Hippocampal formation (tissue), 2 donors: ENCODE measurements around the gene MST1R.
"Not testable (repeated sequence)": the region's sequence is repeated elsewhere in the genome, so short reads cannot be mapped to it uniquely, and the experiment has no call there.

Experiments
- DNase-seq, 2 donors: peaks; one replicate each; lab custom pipeline; 2025; lab: John Stamatoyannopoulos, UW

Gene MST1R

DNA sequence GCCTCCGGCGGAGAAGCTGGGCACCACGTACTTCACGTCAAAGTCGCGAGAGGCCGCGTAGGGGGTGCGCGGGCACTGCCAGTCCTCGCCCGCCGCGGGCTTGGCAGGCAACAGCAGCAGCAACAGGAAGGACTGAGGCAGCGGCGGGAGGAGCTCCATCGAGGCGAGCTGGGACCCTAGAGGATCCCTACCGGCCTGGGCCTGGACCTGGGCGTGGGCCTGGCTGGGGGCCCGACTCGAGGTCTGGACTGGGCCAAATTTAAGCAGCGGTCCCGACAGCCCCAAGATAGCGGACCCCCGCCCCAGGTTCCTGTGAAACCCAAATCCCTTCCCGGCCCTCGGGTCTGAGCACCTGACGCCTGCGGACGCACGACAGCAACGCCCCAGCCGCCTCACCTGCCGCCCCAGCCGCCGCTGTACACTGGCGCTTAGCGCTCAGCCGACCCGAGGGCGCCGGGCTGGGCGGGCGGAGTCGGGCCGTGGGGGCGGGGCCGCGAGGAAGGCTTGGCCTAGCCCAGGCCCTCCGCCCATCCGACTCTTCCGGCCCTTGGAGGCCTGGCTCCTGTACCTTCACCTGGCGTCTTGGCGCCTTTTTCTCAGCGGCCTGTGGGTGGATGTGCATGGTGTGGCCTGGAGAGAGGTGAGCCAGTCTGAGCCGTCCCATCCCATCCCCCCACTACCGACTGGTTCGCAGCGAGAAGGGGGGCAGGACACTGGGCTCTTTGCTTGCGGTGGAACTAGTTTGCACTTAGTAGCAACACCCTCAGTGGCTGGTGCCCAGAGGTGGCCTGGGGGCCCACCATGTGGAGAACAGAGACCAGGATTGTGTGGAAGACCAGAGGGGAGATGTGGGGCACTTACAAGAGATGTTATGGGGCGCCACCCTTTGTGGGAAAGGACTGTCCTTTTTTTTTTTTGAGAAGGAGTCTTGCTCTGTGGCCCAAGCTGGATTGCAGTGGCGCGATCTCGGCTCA is at the start of gene MST1R:
Gene MST1R (minus strand): TSS at position 423 of the 974 bp plus-strand sequence. CDS start 264 bp downstream, at position 159.
- peak in 1 of 2 donors; percentile 16 for DNase-seq

GRCh38 chr3:49952924-49953323 is 49.3 kb upstream of the MST1R start:
- no peak for DNase-seq

GRCh38 chr3:49942651-49943050 is 39.0 kb upstream of the MST1R start:
- no peak for DNase-seq

DNA sequence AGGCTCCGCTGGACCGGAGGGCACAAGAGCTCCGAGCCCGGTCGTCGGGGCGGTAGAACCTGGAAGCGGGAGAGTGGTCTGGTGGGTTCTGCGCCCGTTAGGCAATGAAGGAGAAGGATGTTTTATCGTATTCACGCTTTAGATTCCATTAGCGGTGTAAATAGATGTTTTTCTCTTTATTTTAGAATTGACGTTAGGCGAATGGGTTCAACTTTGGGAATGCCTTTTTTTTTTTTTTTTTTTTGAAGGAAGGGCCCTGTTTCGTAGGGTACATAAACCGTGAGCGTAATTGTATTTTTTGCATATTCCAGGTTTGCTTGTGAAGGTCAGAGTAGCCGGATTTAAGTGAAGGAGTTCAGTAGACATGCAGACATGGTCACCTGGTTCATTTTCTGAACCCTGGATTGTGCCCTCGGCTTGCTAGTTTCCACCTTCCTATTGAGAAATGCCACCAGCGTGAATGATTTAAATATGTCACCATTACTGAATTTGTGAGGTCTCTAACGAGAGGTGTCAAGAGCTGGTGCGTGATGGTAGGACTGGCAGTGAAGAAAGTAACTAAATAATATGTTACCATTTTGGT is 37.1 kb upstream of the MST1R start:
- no peak for DNase-seq

- DNase-seq: peak; percentile 97 to 99
These were observed 36.4 kb upstream of the MST1R start, which contains the start of gene RBM6 for GRCh38 chr3:49939858-49940666. Gene RBM6 (plus strand): TSS chr3:49940150. CDS start chr3:49962642, 22,492 bp downstream.

- no peak for DNase-seq
These were observed 33.4 kb upstream of the MST1R start for GRCh38 chr3:49937090-49937489.

DNA sequence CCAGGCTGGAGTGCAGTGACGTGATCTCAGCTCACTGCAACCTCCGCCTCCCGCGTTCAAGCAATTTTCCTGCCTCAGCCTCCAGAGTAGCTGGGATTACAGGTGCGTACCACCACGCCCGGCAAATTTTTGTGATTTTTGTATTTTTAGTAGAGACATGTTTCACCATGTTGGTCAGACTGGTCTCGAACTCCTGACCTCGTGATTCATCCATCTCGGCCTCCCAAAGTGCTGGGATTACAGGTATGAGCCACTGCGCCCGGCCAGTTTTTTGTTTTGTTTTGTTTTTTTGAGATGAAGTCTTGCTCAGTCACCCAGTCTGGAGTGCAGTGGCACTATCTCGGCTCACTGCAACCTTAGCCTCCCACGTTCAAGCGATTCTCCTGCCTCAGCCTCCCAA is 28.6 kb upstream of the MST1R start:
- DNase-seq: not testable (repeated sequence)

- no peak for DNase-seq
These were observed 27.2 kb upstream of the MST1R start for GRCh38 chr3:49930922-49931321.

- DNase-seq: peak in 1 of 2 donors; percentile 42
These were observed 26.6 kb upstream of the MST1R start for GRCh38 chr3:49930168-49930690.

DNA sequence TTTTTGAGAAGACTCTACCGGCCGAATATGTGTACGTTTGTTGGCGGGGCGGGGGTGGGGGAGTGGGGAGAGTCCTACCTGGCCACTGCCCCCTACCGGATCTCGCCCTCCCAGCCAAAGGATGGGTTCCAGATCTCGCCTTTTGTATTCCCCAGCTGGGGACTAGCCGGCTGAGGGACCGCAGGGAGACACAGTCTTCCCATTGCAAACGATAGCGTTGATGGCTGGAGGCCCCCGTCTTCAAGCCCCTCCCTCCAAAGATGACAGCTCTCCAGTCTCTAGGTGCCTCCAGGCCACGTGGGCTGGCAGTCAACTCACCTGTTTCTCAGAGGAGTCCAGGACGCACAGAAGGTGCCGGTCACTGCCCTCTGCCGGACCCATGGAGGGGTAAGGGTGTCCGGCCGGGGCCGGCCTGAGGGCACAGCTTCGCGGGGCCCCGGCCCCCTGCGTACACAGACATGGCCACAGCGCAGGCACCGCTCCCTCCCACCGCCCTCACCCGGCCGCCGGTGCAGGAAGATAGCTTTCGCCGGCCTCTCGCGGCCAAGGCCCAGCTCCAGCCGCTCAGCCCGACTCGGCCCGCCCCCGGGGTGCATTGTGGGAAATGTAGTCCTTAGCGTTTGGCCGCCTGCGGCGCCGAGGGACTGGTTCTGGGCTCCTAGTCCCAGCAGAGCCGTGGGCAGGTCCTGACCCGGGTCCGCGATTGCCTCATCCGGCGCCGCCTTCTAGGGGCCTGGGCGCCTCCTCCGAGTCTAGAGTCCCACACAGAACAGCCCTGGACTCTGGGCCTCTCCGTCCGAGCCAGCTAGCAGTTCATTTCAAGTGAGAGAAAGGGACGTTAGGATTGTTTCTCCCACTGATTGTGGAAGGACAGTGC is 25.9 kb upstream of the MST1R start, which contains the start of gene MON1A:
Gene MON1A (minus strand): TSS at position 521 of the 877 bp plus-strand sequence. CDS start 16,465 bp downstream, outside the sequence.
- DNase-seq: peak; percentile 80 to 96

GRCh38 chr3:49928481-49929017 is 24.9 kb upstream of the MST1R start:
- DNase-seq: no peak

- DNase-seq: no peak
These were observed 24.1 kb upstream of the MST1R start for GRCh38 chr3:49927798-49928197.

GRCh38 chr3:49926117-49926728 is 22.6 kb upstream of the MST1R start:
- DNase-seq: no peak

- no peak for DNase-seq
These were observed 21.8 kb upstream of the MST1R start for GRCh38 chr3:49925485-49925884.

GRCh38 chr3:49924683-49925082 is 21.0 kb upstream of the MST1R start:
- DNase-seq: no peak

GRCh38 chr3:49917806-49918590 is 14.3 kb upstream of the MST1R start:
- DNase-seq: not testable (repeated sequence)

DNA sequence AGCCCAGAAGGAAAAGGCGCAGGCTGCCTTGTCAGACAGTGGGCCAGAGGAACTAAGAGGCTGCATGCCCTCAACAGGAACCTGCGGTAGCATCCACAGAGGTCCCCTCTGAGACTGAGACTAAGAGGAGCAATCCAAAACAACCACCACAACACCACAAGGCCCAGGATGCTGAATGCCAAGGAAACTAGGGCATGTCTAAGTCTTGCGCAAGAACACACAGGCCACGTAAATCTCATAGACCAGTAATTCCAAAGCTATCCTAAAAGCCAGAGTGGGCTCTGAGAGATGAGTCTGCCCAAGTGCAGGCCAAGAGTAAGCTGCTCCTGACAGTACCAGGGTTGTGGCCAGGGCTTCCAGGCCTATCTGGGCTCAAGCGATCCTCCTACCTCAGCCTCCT is 13.0 kb upstream of the MST1R start:
- DNase-seq: no peak

GRCh38 chr3:49914906-49915305 is 11.2 kb upstream of the MST1R start:
- no peak for DNase-seq

DNA sequence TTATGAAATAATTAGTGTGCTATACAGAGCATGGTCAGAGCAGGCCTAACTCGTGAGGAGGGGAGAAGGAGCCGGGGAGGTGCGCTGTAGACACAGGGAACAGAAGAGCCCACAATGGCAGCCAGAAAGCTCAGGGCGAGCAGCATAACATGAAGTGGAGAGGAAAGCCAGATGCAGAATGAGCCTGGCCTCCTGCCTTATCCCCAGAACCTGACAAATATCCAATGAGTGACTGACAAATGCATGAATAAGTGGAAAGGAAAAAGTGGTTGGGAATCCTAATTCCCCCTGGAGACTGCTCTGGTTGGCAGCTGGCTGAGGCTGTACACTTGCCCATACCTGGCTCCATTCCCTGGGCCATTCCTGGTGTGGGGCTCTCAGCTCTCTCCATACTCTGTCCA is 9.2 kb upstream of the MST1R start:
- DNase-seq: peak in 1 of 2 donors; percentile 27
